Measurements from ENCODE around the gene TCF4.

DNA sequence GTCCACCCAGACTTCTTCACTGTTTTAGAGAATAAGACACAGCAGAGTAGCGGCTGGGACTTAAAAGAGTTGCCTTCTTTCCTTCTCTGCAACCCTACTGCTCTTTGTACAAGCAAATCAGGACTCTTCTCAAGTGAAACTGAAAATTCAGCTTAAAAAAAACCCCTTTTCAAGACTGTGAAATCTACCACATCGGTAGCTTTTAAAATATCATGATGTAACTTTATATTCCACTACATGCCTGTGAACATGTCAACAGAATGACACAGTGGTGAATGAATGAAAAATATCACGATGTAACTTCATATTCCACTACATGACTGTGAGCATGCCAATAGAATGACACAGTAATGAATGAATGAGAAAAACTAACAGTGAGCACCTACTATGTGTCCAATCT is 53.4 kb downstream of the TCF4 start:
- TF ChIP-seq, protein P1, sequence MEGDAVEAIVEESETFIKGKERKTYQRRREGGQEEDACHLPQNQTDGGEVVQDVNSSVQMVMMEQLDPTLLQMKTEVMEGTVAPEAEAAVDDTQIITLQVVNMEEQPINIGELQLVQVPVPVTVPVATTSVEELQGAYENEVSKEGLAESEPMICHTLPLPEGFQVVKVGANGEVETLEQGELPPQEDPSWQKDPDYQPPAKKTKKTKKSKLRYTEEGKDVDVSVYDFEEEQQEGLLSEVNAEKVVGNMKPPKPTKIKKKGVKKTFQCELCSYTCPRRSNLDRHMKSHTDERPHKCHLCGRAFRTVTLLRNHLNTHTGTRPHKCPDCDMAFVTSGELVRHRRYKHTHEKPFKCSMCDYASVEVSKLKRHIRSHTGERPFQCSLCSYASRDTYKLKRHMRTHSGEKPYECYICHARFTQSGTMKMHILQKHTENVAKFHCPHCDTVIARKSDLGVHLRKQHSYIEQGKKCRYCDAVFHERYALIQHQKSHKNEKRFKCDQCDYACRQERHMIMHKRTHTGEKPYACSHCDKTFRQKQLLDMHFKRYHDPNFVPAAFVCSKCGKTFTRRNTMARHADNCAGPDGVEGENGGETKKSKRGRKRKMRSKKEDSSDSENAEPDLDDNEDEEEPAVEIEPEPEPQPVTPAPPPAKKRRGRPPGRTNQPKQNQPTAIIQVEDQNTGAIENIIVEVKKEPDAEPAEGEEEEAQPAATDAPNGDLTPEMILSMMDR (IDR thresholded peaks at IDR 0.05), result no peak
- TF ChIP-seq POLR2A (IDR thresholded peaks at IDR 0.05) (no peak), EP300 (IDR thresholded peaks at IDR 0.05) (no peak)

Measured in stomach (tissue), 4 donors.